ENCODE measurements around the gene TBC1D22B. TPM values are rescaled to one million over a fixed set of nuclear protein-coding genes. Genes with fewer than 3 reads are reported as not detected.

Gene TBC1D22B
- total RNA-seq, 1 donor: 6.9 TPM

DNA sequence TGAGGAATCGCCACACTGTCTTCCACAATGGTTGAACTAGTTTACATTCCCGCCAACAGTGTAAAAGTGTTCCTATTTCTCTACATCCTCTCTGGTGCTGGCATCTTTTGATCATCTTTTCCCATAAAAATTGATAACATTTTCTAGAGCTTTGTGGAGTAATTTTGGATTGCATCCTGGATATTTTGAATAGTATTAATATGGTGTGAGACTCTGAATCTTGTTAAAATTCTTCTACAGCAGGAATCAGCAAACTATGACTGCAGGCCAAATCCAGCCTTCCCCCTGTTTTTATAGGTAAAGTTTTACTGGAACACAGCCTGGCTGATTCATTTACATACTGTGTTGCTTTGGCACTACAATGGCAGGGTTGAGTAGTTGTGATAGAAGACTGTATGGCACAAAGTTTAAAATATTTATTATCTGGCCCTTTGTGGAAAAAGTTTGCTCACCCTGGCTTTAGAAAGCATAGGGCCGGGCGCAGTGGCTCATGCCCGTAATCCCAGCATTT lies 81.2 kb downstream of the TBC1D22B start:
- Histone ChIP-seq H2AFZ (ENCODE audit: low read length) (no peak overlapping the region), H3K4me3 (ENCODE audit: insufficient read depth, low read length) (no peak overlapping the region), H3K4me2 (ENCODE audit: insufficient read depth, low read length) (no peak overlapping the region), H3K27ac (ENCODE audit: low read depth, low read length) (no peak overlapping the region), H3K4me1 (ENCODE audit: insufficient read depth, low read length) (peaks cover 6% of the 10 kb centered on the region), H4K20me1 (ENCODE audit: insufficient read depth, low read length) (no peaks in the 10 kb centered on the region), H3K27me3 (ENCODE audit: insufficient read depth, low read length) (no peaks in the 10 kb centered on the region), H3K9me3 (ENCODE audit: low read depth, low read length) (no peaks in the 10 kb centered on the region), H3K36me3 (ENCODE audit: insufficient read depth, low read length) (no peaks in the 10 kb centered on the region), H3K79me2 (ENCODE audit: insufficient read depth, low read length) (no peaks in the 10 kb centered on the region)
- no peak for TF ChIP-seq CTCF (IDR thresholded peaks at IDR 0.05; ENCODE audit: extremely low read depth, low read depth, low read length)
- DNase-seq (ENCODE audit: insufficient read length, low spot score, missing footprints): no peak

DNA sequence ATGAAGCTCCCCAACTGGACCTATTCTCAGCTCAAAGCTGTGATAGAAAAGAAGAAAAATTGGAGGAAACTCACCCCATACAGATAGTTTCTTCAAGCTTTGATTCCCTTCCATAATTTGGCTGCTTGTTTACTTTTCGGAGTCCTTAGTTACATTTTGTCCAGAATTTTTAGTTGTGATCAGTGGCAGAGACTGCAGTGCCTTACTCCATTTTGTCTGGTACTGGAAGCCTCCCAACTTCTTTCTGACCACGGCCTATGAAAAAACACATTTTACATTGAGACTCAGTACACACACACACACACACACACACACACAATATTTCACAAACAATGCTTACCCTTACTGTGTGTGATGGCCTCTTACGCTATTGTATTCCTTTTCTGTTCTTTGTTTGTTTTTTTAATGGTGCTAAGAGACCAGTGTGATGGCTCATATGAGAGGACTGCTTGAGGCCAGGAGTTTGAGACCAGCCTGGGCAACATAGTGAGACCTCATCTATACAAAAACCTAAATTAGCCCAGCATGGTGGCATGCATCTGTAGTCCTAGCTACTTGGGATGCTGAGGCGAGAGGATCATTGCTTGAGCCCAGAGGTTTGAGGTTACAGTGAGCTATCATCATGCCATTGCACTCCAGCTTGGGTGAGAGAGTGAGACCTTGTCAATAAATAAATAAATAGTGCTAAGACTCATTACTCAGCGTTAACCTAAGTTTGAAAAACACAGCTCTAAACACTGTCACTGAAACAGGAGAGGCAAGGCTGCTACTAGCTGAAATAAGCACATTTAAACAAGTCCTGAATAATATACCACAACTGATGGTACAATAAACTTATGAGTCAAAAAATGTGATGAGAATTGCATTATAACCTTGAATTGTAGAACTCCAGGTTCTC lies 82.4 kb downstream of the TBC1D22B start:
- peaks cover 6% of the 10 kb centered on the region for H3K4me1 ChIP-seq (ENCODE audit: insufficient read depth, low read length)
- H3K27ac ChIP-seq (ENCODE audit: low read depth, low read length): no peak overlapping the region
- H3K79me2 ChIP-seq (ENCODE audit: insufficient read depth, low read length): no peaks in the 10 kb centered on the region
- no peaks in the 10 kb centered on the region for H4K20me1 ChIP-seq (ENCODE audit: insufficient read depth, low read length)
- H3K4me2 ChIP-seq (ENCODE audit: insufficient read depth, low read length): no peak overlapping the region
- TF ChIP-seq CTCF (IDR thresholded peaks at IDR 0.05; ENCODE audit: extremely low read depth, low read depth, low read length): no peak
- no peak overlapping the region for H2AFZ ChIP-seq (ENCODE audit: low read length)
- no peak for DNase-seq (ENCODE audit: insufficient read length, low spot score, missing footprints)
- no peaks in the 10 kb centered on the region for H3K9me3 ChIP-seq (ENCODE audit: low read depth, low read length)
- no peaks in the 10 kb centered on the region for H3K36me3 ChIP-seq (ENCODE audit: insufficient read depth, low read length)
- no peaks in the 10 kb centered on the region for H3K27me3 ChIP-seq (ENCODE audit: insufficient read depth, low read length)
- no peak overlapping the region for H3K4me3 ChIP-seq (ENCODE audit: insufficient read depth, low read length)

DNA sequence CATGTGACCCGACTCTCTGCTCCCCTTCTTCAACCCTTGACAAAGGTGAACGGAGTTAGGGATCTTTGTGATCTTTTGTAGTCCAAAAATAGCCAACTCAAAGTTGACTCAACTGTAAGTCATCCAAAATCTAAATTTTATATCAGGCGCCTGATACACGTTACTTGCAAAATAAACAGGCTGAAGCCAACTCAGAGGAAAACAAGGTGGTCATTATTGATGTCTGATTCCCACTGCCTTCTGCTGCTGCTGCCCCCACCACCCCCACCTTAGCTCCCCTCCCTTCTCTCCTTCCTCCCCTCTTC lies 83.0 kb downstream of the TBC1D22B start:
- peaks cover 6% of the 10 kb centered on the region for H3K4me1 ChIP-seq (ENCODE audit: insufficient read depth, low read length)
- no peak overlapping the region for H3K4me2 ChIP-seq (ENCODE audit: insufficient read depth, low read length)
- H3K27ac ChIP-seq (ENCODE audit: low read depth, low read length): no peak overlapping the region
- no peaks in the 10 kb centered on the region for H4K20me1 ChIP-seq (ENCODE audit: insufficient read depth, low read length)
- TF ChIP-seq CTCF (IDR thresholded peaks at IDR 0.05; ENCODE audit: extremely low read depth, low read depth, low read length): no peak
- DNase-seq (ENCODE audit: insufficient read length, low spot score, missing footprints): no peak
- no peaks in the 10 kb centered on the region for H3K36me3 ChIP-seq (ENCODE audit: insufficient read depth, low read length)
- no peak overlapping the region for H2AFZ ChIP-seq (ENCODE audit: low read length)
- H3K79me2 ChIP-seq (ENCODE audit: insufficient read depth, low read length): no peaks in the 10 kb centered on the region
- no peaks in the 10 kb centered on the region for H3K9me3 ChIP-seq (ENCODE audit: low read depth, low read length)
- no peaks in the 10 kb centered on the region for H3K27me3 ChIP-seq (ENCODE audit: insufficient read depth, low read length)
- no peak overlapping the region for H3K4me3 ChIP-seq (ENCODE audit: insufficient read depth, low read length)

DNA sequence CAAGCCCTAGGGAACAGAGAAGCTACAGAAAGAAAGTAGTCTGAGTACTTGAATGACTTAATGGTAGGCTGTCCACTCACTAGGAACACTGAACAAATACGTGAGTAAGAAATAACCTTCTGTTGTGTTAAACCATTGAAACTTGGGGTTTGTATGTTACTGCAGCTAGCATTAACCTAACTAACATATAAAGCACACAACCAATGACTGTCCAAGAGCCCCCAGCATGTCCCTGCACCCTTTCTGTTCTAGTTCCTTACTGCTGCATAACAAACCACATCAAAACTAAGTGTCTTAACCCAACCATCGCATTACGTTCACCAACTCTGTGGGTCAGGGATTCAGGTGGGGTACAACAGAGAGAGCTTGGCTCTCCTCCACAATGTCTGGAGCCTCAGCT lies 85.7 kb downstream of the TBC1D22B start:
- Histone ChIP-seq H3K4me3 (ENCODE audit: insufficient read depth, low read length) (no peak overlapping the region), H3K79me2 (ENCODE audit: insufficient read depth, low read length) (no peaks in the 10 kb centered on the region), H3K36me3 (ENCODE audit: insufficient read depth, low read length) (no peaks in the 10 kb centered on the region), H3K9me3 (ENCODE audit: low read depth, low read length) (no peaks in the 10 kb centered on the region), H3K27me3 (ENCODE audit: insufficient read depth, low read length) (peaks cover 7% of the 10 kb centered on the region), H3K4me2 (ENCODE audit: insufficient read depth, low read length) (no peak overlapping the region), H4K20me1 (ENCODE audit: insufficient read depth, low read length) (no peaks in the 10 kb centered on the region), H2AFZ (ENCODE audit: low read length) (no peak overlapping the region), H3K27ac (ENCODE audit: low read depth, low read length) (no peak overlapping the region), H3K4me1 (ENCODE audit: insufficient read depth, low read length) (peaks cover 6% of the 10 kb centered on the region)
- no peak for TF ChIP-seq CTCF (IDR thresholded peaks at IDR 0.05; ENCODE audit: extremely low read depth, low read depth, low read length)
- DNase-seq (ENCODE audit: insufficient read length, low spot score, missing footprints): no peak
